GM21515 (cell line): ENCODE results near the gene ACTR2.
A peak's percentile ranks its signal among the peaks of the same experiment; 100 is the strongest.
"Not testable (repeated sequence)": the region's sequence is repeated elsewhere in the genome, so short reads cannot be mapped to it uniquely, and the experiment has no call there.

Experiments
- ATAC-seq: cut with Tn5 transposase; IDR thresholded peaks from one replicate; pipeline ENCODE4 v1.9.1; 2021; ENCODE audit not compliant: unreplicated experiment

Gene ACTR2

GRCh38 chr2:65227456-65228262 lies at the start of gene ACTR2:
Gene ACTR2, plus strand, starts transcription at chr2:65227831. Its CDS starts 79 bp downstream, at chr2:65227910.
- peak; percentile 87 for ATAC-seq

GRCh38 chr2:65182570-65182969 lies 45.1 kb upstream of the ACTR2 start:
- ATAC-seq = no peak

- not testable (repeated sequence) for ATAC-seq
These were observed 44.2 kb upstream of the ACTR2 start for GRCh38 chr2:65183406-65183805.

GRCh38 chr2:65185012-65185411 lies 42.6 kb upstream of the ACTR2 start:
- ATAC-seq = no peak

- no peak for ATAC-seq
These were observed 41.4 kb upstream of the ACTR2 start for GRCh38 chr2:65186093-65186868.

- ATAC-seq = peak; percentile 67
These were observed 40.5 kb upstream of the ACTR2 start for GRCh38 chr2:65186872-65187851.

GRCh38 chr2:65193446-65193845 lies 34.2 kb upstream of the ACTR2 start:
- no peak for ATAC-seq

- ATAC-seq = no peak
These were observed 28.9 kb upstream of the ACTR2 start for GRCh38 chr2:65198737-65199136.

- ATAC-seq = no peak
These were observed 28.5 kb upstream of the ACTR2 start for GRCh38 chr2:65199166-65199565.

GRCh38 chr2:65199891-65200290 lies 27.7 kb upstream of the ACTR2 start:
- no peak for ATAC-seq

- no peak for ATAC-seq
These were observed 23.0 kb upstream of the ACTR2 start for GRCh38 chr2:65204461-65205210.

GRCh38 chr2:65212115-65212514 lies 15.5 kb upstream of the ACTR2 start:
- no peak for ATAC-seq

- ATAC-seq = no peak
These were observed 15.0 kb upstream of the ACTR2 start for GRCh38 chr2:65212619-65213018.

GRCh38 chr2:65213035-65213434 lies 14.6 kb upstream of the ACTR2 start:
- no peak for ATAC-seq

GRCh38 chr2:65214361-65214760 lies 13.3 kb upstream of the ACTR2 start:
- no peak for ATAC-seq

- ATAC-seq = no peak
These were observed 12.8 kb upstream of the ACTR2 start for GRCh38 chr2:65214843-65215242.

GRCh38 chr2:65215946-65216345 lies 11.7 kb upstream of the ACTR2 start:
- ATAC-seq = no peak

- no peak for ATAC-seq
These were observed 7.0 kb upstream of the ACTR2 start for GRCh38 chr2:65220432-65221131.

GRCh38 chr2:65221275-65221674 lies 6.4 kb upstream of the ACTR2 start:
- ATAC-seq = not testable (repeated sequence)

GRCh38 chr2:65227020-65227455 lies 593 bp upstream of the ACTR2 start:
- ATAC-seq = peak; percentile 12
